ENCODE results near the gene SPDYE3.
"Not testable (repeated sequence)": the region's sequence is repeated elsewhere in the genome, so short reads cannot be mapped to it uniquely, and the experiment has no call there.

SPDYE3 gene

DNA sequence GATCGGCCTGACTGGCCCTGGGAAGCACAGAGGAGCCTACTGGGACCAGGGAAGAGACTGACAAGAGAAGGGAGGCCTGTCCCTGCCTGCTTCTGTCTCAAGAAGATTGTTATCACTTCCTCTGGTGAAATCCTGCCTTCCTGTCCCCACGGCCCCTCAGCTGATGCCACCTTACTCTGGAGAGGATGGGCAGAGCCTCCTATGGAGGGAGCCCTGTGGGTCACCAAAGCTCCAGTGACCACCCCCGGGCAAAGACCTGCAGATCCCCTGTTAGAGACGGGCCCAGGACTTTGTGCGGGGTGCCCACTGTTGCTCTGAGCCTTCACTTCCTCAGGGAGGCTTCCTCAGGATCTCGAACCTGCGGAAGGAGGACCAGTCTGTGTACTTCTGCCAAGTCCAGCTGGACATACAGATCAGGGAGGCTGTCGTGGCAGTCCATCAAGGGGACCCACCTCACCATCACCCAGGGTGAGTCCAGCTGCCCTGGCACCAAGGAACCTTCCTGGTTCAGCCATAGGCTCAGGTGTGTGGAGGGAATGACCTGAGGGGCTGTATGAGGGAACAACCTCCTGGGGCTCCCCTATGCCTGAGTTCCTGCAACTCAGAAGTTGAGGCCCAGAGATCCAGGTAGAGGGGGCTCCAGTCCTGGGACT is 49.0 kb downstream of the SPDYE3 start:
- H3K4me3 ChIP-seq (ENCODE audit: low read depth, low read length) = no peak overlapping the region
- no peak for DNase-seq (ENCODE audit: low read depth)
- no peak for TF ChIP-seq CTCF (IDR thresholded peaks at IDR 0.05; ENCODE audit: control insufficient read depth, extremely low read depth, insufficient read depth)

DNA sequence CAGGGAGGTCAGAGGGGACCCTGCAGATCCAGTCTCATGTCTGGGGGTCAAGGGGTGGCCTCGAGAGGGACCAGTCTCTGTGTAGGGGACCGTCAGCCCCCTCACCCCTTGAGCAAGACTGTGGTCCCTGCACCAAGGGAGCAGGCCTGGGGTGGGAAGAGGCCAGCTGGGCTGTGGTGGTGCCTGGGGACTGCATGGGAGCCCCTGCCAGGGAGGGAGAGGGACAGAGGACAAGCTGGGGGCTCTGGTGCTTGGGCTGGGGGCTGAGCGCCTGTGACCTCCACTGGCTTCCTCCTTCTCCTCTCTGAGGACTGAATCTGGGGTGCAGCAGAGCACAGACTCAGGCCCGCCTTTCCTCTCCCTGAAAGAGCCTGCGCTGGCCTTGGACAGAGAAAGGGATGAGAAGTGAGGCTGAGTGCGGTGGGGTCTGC is 49.6 kb downstream of the SPDYE3 start:
- no peak for TF ChIP-seq CTCF (IDR thresholded peaks at IDR 0.05; ENCODE audit: control insufficient read depth, extremely low read depth, insufficient read depth)
- DNase-seq (ENCODE audit: low read depth) = no peak
- H3K4me3 ChIP-seq (ENCODE audit: low read depth, low read length) = no peak overlapping the region

GRCh38 chr7:100358027-100358856 is 50.7 kb downstream of the SPDYE3 start, which contains the start of gene PILRB:
TSS of gene PILRB (plus strand) at chr7:100358117. CDS start at chr7:100358303, 186 bp downstream.
- no peak within 1 kb of the TSS for H3K4me3 ChIP-seq (ENCODE audit: low read depth, low read length)
- DNase-seq (ENCODE audit: low read depth) = no peak
- TF ChIP-seq CTCF (IDR thresholded peaks at IDR 0.05; ENCODE audit: control insufficient read depth, extremely low read depth, insufficient read depth) = no peak

DNA sequence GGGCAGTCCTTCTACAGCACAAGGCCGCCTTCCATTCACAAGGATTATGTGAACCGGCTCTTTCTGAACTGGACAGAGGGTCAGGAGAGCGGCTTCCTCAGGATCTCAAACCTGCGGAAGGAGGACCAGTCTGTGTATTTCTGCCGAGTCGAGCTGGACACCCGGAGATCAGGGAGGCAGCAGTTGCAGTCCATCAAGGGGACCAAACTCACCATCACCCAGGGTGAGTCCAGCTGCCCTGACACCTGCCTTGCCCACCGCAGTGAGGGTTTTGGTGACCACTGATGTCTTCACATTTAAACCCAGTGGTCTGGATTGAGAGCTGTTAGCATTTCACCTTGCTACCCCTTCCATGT is 51.3 kb downstream of the SPDYE3 start:
- H3K4me3 ChIP-seq (ENCODE audit: low read depth, low read length) = no peak overlapping the region
- DNase-seq (ENCODE audit: low read depth) = no peak
- TF ChIP-seq CTCF (IDR thresholded peaks at IDR 0.05; ENCODE audit: control insufficient read depth, extremely low read depth, insufficient read depth) = no peak

DNA sequence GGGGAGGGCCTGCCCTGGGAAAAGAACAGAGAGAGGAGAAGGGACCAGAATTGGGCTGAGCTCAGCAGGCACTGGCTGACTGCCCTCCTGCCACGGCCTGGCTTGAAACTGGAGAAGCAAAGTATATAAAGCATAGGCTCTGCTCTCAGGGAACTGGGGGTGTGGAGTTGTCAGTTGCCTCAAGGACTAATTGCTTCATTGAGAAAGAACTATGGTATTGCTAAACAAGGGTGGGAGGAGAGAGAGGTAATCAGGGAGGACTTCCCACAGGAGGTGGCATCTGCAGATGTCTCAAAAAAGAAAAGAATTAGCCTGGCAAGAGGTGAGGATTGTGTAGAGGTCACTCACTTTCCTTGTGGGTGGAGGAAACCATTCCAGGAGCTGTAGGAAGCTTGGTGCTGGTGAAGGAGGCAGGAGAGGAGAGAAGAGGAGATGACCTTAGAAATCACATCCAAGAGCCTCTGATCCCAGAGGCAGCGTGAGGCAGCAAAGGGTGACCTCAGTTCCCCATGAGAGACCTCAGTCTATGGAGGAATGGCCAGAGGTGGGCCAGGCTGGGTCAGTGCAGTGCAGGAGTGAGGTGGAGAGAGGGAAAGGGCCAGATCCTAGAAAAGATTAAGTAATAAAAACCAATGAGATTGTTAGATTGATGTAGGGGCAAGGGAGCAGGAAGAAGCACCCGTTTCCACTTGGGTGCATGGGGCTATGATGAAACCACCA is 52.8 kb downstream of the SPDYE3 start:
- no peak overlapping the region for H3K4me3 ChIP-seq (ENCODE audit: low read depth, low read length)
- no peak for TF ChIP-seq CTCF (IDR thresholded peaks at IDR 0.05; ENCODE audit: control insufficient read depth, extremely low read depth, insufficient read depth)
- DNase-seq (ENCODE audit: low read depth) = no peak

DNA sequence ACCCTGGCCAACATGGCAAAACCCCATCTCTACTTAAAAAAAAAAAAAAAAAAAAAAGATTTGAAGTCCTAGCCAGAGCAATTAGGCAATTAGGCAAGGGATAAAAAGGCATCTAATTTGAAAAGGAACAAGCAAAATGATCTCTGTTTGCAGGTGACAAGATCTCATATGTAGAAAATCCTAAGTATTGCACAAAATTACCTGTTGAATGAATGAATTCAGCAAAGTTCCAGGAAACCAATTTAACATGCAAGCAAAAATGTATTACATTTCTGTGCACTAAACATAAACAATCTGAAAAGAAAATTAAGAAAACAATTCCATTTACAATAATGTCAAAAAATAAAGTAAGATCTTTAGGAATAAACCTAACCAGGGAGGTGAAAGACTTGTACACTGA is 55.6 kb downstream of the SPDYE3 start:
- H3K4me3 ChIP-seq (ENCODE audit: low read depth, low read length) = no peak overlapping the region

DNA sequence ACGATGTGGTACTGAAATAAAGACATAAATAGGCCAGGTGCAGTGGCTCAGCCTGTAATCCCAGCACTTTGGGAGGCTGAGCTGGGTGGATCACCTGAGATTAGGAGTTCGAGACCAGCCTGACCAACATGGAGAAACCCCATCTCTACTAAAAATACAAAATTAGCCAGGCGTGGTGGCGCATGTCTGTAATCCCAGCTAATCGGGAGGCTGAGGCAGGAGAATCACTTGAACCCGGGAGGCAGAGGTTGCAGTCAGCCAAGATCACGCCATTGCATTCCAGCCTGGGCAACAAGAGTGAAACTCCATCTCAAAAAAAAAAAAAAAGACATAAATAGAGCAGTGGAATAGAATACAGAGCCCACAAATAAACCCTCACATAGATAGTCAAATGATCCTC is 56.3 kb downstream of the SPDYE3 start:
- not testable (repeated sequence) for DNase-seq (ENCODE audit: low read depth)

More for the DNA sequence above, 55.6 kb downstream of the SPDYE3 start:
- TF ChIP-seq CTCF (IDR thresholded peaks at IDR 0.05; ENCODE audit: control insufficient read depth, extremely low read depth, insufficient read depth) = no peak
- DNase-seq (ENCODE audit: low read depth) = no peak

More for the DNA sequence above, 56.3 kb downstream of the SPDYE3 start:
- not testable (repeated sequence) for H3K4me3 ChIP-seq (ENCODE audit: low read depth, low read length)

Measured in LNCaP clone FGC (cell line).